Brain microvascular endothelial cell (primary cell): Measurements from ENCODE around the gene CELF5.

Source experiments
- DNase-seq: peaks from one replicate; pipeline ENCODE4 v3.0.0-alpha.2; 2020
- H3K27ac ChIP-seq: fragments of 250-450 bp; sonication (Bioruptor Pico); 2 replicates; pipeline ENCODE4 v1.5.1; 2020; ENCODE audit warnings: mild to moderate bottlenecking, moderate library complexity
- H3K27me3 ChIP-seq: fragments of 250-450 bp; sonication (Bioruptor Pico); replicated peaks from 2 replicates; pipeline ENCODE4 v1.5.1; 2020; ENCODE audit warnings: mild to moderate bottlenecking
- H3K36me3 ChIP-seq: fragments of 250-450 bp; sonication (Bioruptor Pico); replicated peaks from 2 replicates; pipeline ENCODE4 v1.5.1; 2020; ENCODE audit warnings: mild to moderate bottlenecking
- H3K4me3 ChIP-seq: 2 replicates; pipeline ENCODE4 v1.5.1; 2011; ENCODE audit warnings: low read depth, mild to moderate bottlenecking, control low read depth, low read length, moderate library complexity
- CTCF ChIP-seq: IDR thresholded peaks from 2 replicates; pipeline ENCODE4 v1.5.1; 2011; ENCODE audit warnings: low read depth, mild to moderate bottlenecking, moderate library complexity, low read length, control low read depth, inconsistent platforms; ENCODE audit errors: missing control alignments
- in situ Hi-C: cut with HindIII; loops from 2 replicates; pipeline ENCODE4 v1.10.0; 2017; ENCODE audit warnings: low sequenced_read_pairs, low pct_ligation_motif_present

CELF5 gene

GRCh38 chr19:3343619-3344502 lies 119.4 kb downstream of the CELF5 start:
- TF ChIP-seq CTCF: no peak
- no peaks in the 10 kb centered on the region for H3K36me3 ChIP-seq
- H3K4me3 ChIP-seq: no peak overlapping the region
- peak; percentile 65 for DNase-seq
- in situ Hi-C loops: no loop called here
- no peaks in the 10 kb centered on the region for H3K27me3 ChIP-seq
- H3K27ac ChIP-seq: no peak overlapping the region

- H3K27me3 ChIP-seq: no peaks in the 10 kb centered on the region
- TF ChIP-seq CTCF: no peak
- no peak for DNase-seq
- no peaks in the 10 kb centered on the region for H3K36me3 ChIP-seq
- H3K27ac ChIP-seq: no peak overlapping the region
- no peak overlapping the region for H3K4me3 ChIP-seq
- in situ Hi-C loops: no loop called here
Observed at GRCh38 chr19:3344608-3345598, 120.4 kb downstream of the CELF5 start.

- DNase-seq: no peak
- H3K27ac ChIP-seq: no peak overlapping the region
- H3K4me3 ChIP-seq: no peak overlapping the region
- no peaks in the 10 kb centered on the region for H3K27me3 ChIP-seq
- in situ Hi-C loops: no loop called here
- no peaks in the 10 kb centered on the region for H3K36me3 ChIP-seq
- no peak for TF ChIP-seq CTCF
Observed at GRCh38 chr19:3345850-3346460, 121.5 kb downstream of the CELF5 start.
